OCI-LY1 (cell line): ENCODE data around the gene TNP1.

Experiments
- H2AFZ ChIP-seq: fragments of 200-600 bp; sonication (generic), shearing (Covaris generic); 2 replicates; pipeline ENCODE4 v1.6.0; 2014; ENCODE audit warnings: antibody characterized with exemption, mild to moderate bottlenecking, low read length
- H3F3A ChIP-seq: fragments of 200-600 bp; sonication (generic), shearing (Covaris generic); 2 replicates; pipeline ENCODE4 v1.6.0; 2014; ENCODE audit warnings: mild to moderate bottlenecking, antibody characterized with exemption, low read length, moderate library complexity; ENCODE audit not compliant: insufficient read depth
- H3K27ac ChIP-seq: fragments of 200-600 bp; sonication (generic); 2 replicates; pipeline ENCODE4 v1.5.1; 2014; ENCODE audit warnings: low read length, mixed run types, mild to moderate bottlenecking, low read depth; ENCODE audit not compliant: poor library complexity, severe bottlenecking
- H3K27me3 ChIP-seq: fragments of 200-600 bp; sonication (generic); 2 replicates; pipeline ENCODE4 v1.6.0; 2014; ENCODE audit warnings: antibody characterized with exemption, mild to moderate bottlenecking, low read length, moderate library complexity; ENCODE audit not compliant: insufficient read depth
- H3K36me3 ChIP-seq: fragments of 200-600 bp; sonication (generic); 2 replicates; pipeline ENCODE4 v1.6.1; 2014; ENCODE audit warnings: mild to moderate bottlenecking, antibody characterized with exemption, low read length, moderate library complexity, mixed read lengths; ENCODE audit not compliant: insufficient read depth
- H3K4me1 ChIP-seq: fragments of 200-600 bp; sonication (generic); 2 replicates; pipeline ENCODE4 v1.5.1; 2014; ENCODE audit warnings: mild to moderate bottlenecking, low read length, moderate library complexity; ENCODE audit not compliant: insufficient read depth, severe bottlenecking
- H3K4me2 ChIP-seq: fragments of 200-600 bp; sonication (generic), shearing (Covaris generic); 2 replicates; pipeline ENCODE4 v1.6.1; 2014; ENCODE audit warnings: low read length
- H3K4me3 ChIP-seq: fragments of 200-600 bp; sonication (generic); 2 replicates; pipeline ENCODE4 v1.5.1; 2014; ENCODE audit warnings: low read length, low read depth, mild to moderate bottlenecking, mixed read lengths; ENCODE audit not compliant: poor library complexity, severe bottlenecking
- H3K79me2 ChIP-seq: fragments of 200-600 bp; shearing (Covaris generic); 2 replicates; pipeline ENCODE4 v1.6.1; 2016; ENCODE audit warnings: mixed run types, low read length, mixed read lengths; ENCODE audit not compliant: insufficient read depth
- H3K9ac ChIP-seq: fragments of 200-600 bp; sonication (generic), shearing (Covaris generic); 2 replicates; pipeline ENCODE4 v1.6.1; 2014; ENCODE audit warnings: mild to moderate bottlenecking, low read length, mixed read lengths
- H3K9me2 ChIP-seq: fragments of 200-600 bp; sonication (generic), shearing (Covaris generic); 2 replicates; pipeline ENCODE4 v1.6.1; 2014; ENCODE audit warnings: low read depth, mild to moderate bottlenecking, low read length, mixed read lengths
- H3K9me3 ChIP-seq: fragments of 200-600 bp; shearing (Covaris generic); 2 replicates; pipeline ENCODE4 v1.6.1; 2014; ENCODE audit warnings: low read length, mixed read lengths
- H4K20me1 ChIP-seq: fragments of 200-600 bp; sonication (generic), shearing (Covaris generic); 2 replicates; pipeline ENCODE4 v1.6.0; 2016; ENCODE audit warnings: mild to moderate bottlenecking, low read length; ENCODE audit not compliant: insufficient read depth
- EZH2 ChIP-seq: fragments of 200-600 bp; sonication (generic), shearing (Covaris generic); IDR thresholded peaks from 2 replicates; pipeline ENCODE4 v1.8.0; 2017; ENCODE audit warnings: borderline replicate concordance, mixed run types, mild to moderate bottlenecking, antibody characterized with exemption, low read length, moderate library complexity, mixed read lengths
- TF ChIP-seq, protein P1 (sequence below): fragments of 200-600 bp; sonication (generic), shearing (Covaris generic); IDR thresholded peaks from 2 replicates; pipeline ENCODE4 v1.5.1; 2017; ENCODE audit warnings: mild to moderate bottlenecking, antibody characterized with exemption, low read length, moderate library complexity, mixed read lengths

Gene TNP1

GRCh38 chr2:216877085-216877484, 17.2 kb upstream of the TNP1 start:
- Histone ChIP-seq H3K36me3 (no peaks in the 10 kb centered on the region), H3K4me2 (no peak overlapping the region), H4K20me1 (no peaks in the 10 kb centered on the region), H3K27me3 (no peaks in the 10 kb centered on the region), H2AFZ (no peak overlapping the region), H3K9me2 (no peaks in the 10 kb centered on the region), H3K9me3 (no peaks in the 10 kb centered on the region), H3K27ac (no peak overlapping the region), H3K4me1 (no peaks in the 10 kb centered on the region), H3K4me3 (no peak overlapping the region), H3K79me2 (no peaks in the 10 kb centered on the region), H3K9ac (no peak overlapping the region), H3F3A (no peaks in the 10 kb centered on the region)
- TF ChIP-seq, protein P1, sequence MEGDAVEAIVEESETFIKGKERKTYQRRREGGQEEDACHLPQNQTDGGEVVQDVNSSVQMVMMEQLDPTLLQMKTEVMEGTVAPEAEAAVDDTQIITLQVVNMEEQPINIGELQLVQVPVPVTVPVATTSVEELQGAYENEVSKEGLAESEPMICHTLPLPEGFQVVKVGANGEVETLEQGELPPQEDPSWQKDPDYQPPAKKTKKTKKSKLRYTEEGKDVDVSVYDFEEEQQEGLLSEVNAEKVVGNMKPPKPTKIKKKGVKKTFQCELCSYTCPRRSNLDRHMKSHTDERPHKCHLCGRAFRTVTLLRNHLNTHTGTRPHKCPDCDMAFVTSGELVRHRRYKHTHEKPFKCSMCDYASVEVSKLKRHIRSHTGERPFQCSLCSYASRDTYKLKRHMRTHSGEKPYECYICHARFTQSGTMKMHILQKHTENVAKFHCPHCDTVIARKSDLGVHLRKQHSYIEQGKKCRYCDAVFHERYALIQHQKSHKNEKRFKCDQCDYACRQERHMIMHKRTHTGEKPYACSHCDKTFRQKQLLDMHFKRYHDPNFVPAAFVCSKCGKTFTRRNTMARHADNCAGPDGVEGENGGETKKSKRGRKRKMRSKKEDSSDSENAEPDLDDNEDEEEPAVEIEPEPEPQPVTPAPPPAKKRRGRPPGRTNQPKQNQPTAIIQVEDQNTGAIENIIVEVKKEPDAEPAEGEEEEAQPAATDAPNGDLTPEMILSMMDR: peak; percentile 17; the same call in 1 of the 2 replicates
- TF ChIP-seq EZH2: no peak

DNA sequence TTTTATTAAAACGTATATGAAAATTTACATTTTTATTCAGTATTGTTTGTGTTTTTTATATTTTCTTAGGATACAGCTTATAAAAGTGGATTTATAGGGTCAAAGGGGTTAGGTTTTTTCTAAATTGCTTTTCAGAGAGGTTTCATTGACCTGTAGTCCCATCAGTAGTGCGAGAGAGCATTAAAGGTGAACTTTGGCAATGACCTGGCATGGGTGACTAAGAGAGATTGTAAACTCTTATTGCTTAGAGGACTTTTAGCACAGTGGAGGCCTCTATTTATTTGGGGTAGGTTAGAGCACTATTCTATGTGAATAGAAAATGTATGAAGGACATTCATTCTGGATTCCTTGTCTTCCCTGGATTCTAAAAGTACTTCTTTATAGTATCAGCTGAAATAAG, 16.0 kb upstream of the TNP1 start:
- Histone ChIP-seq H4K20me1 (no peaks in the 10 kb centered on the region), H3K9me3 (no peaks in the 10 kb centered on the region), H3K4me1 (no peaks in the 10 kb centered on the region), H3K9me2 (no peaks in the 10 kb centered on the region), H3F3A (no peaks in the 10 kb centered on the region), H3K9ac (no peak overlapping the region), H3K4me3 (no peak overlapping the region), H3K36me3 (no peaks in the 10 kb centered on the region), H3K4me2 (no peak overlapping the region), H3K27ac (no peak overlapping the region), H3K27me3 (no peaks in the 10 kb centered on the region), H3K79me2 (no peaks in the 10 kb centered on the region), H2AFZ (no peak overlapping the region)
- TF ChIP-seq, protein P1: no peak
- TF ChIP-seq EZH2: no peak

- no peak for TF ChIP-seq EZH2
- TF ChIP-seq, protein P1: no peak
- Histone ChIP-seq H3K9me3 (no peaks in the 10 kb centered on the region), H3K27me3 (no peaks in the 10 kb centered on the region), H2AFZ (no peak overlapping the region), H4K20me1 (no peaks in the 10 kb centered on the region), H3F3A (no peaks in the 10 kb centered on the region), H3K79me2 (no peaks in the 10 kb centered on the region), H3K36me3 (no peaks in the 10 kb centered on the region), H3K27ac (no peak overlapping the region), H3K9me2 (no peaks in the 10 kb centered on the region), H3K4me1 (no peaks in the 10 kb centered on the region), H3K9ac (no peak overlapping the region), H3K4me3 (no peak overlapping the region), H3K4me2 (no peak overlapping the region)
Measured at GRCh38 chr2:216873573-216873972, 13.7 kb upstream of the TNP1 start.
